Progenitor cell of endocrine pancreas (in vitro differentiated cells): ENCODE data around the gene HIRA. TPM values are rescaled to one million over a fixed set of nuclear protein-coding genes. Genes with fewer than 3 reads are reported as not detected.

Experiments
- DNase-seq: peaks from one replicate; pipeline ENCODE4 v3.0.0; 2021; ENCODE audit warnings: low spot score; ENCODE audit not compliant: unreplicated experiment
- H3K27ac Mint-ChIP-seq: 2 replicates; pipeline ENCODE4 v1.8.0; 2021; ENCODE audit warnings: mild to moderate bottlenecking, moderate library complexity, mixed read lengths
- H3K27me3 Mint-ChIP-seq: 2 replicates; pipeline ENCODE4 v1.8.0; 2021; ENCODE audit warnings: mixed read lengths
- H3K36me3 Mint-ChIP-seq: 2 replicates; pipeline ENCODE4 v1.8.0; 2022; ENCODE audit warnings: mixed read lengths; ENCODE audit not compliant: insufficient read depth
- H3K4me1 Mint-ChIP-seq: 2 replicates; pipeline ENCODE4 v1.8.0; 2021; ENCODE audit warnings: low read depth, mixed read lengths
- H3K4me3 Mint-ChIP-seq: 2 replicates; pipeline ENCODE4 v1.8.0; 2021; ENCODE audit warnings: low read depth, mild to moderate bottlenecking, moderate library complexity, mixed read lengths
- H3K9me3 Mint-ChIP-seq: 2 replicates; pipeline ENCODE4 v1.8.0; 2021; ENCODE audit warnings: low read depth, mixed read lengths
- total RNA-seq: library from RNA; stranded (reverse); gene quantifications from 2 replicates; pipeline ENCODE4 v1.2.1, GENCODE V29; 2021
- TF ChIP-seq, protein P1 (sequence below): fragments of 200-600 bp; sonication (generic); IDR thresholded peaks from one replicate; pipeline ENCODE4 v1.5.0; 2021; ENCODE audit warnings: antibody characterized with exemption, mild to moderate bottlenecking; ENCODE audit not compliant: unreplicated experiment

HIRA gene
- total RNA-seq, 1 donor from 2014 or later: 45.3 TPM

DNA sequence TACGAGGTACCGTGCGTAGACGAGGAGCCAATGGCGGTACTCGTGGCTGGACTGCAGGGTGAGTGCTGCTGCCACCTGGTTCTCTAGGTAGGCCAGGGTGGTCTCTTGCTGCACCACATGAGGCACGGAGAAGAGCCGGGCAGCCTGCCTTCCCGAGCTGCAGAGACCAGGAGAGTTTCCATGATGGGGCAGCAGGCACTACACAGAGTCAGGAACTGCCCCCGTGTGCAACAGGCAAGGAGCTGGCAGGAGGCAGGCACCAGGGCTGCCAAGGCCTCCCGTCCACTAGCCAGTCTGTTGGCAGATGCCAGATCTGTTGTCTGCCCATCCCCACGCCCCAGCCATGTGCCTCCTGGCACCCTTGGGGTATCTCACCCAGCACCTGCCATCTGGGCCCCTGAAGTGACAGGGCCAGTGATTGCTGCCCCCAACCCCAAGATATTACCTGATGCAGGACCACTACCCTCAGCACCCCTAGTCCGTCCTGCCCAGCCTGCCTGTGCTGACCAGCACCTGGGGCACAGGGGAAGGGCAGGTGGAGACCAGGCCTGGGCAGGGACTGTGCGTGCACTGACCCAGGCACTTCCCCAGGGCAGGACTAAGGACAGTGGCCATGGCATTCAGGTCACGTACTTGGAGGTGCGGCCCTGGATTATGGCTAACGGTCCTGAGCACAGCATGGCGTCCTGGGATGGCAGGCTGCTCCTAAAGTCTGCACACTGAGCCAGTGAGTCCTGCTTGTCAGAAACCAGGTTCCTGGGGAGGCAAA is 78.0 kb downstream of the HIRA start:
- no peak for DNase-seq
- H3K27ac Mint-ChIP-seq: no peak overlapping the region
- no peaks in the 10 kb centered on the region for H3K4me1 Mint-ChIP-seq
- peaks cover 33% of the 10 kb centered on the region for H3K36me3 Mint-ChIP-seq
- H3K9me3 Mint-ChIP-seq: no peaks in the 10 kb centered on the region
- H3K27me3 Mint-ChIP-seq: no peaks in the 10 kb centered on the region
- no peak overlapping the region for H3K4me3 Mint-ChIP-seq
- TF ChIP-seq, protein P1, sequence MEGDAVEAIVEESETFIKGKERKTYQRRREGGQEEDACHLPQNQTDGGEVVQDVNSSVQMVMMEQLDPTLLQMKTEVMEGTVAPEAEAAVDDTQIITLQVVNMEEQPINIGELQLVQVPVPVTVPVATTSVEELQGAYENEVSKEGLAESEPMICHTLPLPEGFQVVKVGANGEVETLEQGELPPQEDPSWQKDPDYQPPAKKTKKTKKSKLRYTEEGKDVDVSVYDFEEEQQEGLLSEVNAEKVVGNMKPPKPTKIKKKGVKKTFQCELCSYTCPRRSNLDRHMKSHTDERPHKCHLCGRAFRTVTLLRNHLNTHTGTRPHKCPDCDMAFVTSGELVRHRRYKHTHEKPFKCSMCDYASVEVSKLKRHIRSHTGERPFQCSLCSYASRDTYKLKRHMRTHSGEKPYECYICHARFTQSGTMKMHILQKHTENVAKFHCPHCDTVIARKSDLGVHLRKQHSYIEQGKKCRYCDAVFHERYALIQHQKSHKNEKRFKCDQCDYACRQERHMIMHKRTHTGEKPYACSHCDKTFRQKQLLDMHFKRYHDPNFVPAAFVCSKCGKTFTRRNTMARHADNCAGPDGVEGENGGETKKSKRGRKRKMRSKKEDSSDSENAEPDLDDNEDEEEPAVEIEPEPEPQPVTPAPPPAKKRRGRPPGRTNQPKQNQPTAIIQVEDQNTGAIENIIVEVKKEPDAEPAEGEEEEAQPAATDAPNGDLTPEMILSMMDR: no peak

DNA sequence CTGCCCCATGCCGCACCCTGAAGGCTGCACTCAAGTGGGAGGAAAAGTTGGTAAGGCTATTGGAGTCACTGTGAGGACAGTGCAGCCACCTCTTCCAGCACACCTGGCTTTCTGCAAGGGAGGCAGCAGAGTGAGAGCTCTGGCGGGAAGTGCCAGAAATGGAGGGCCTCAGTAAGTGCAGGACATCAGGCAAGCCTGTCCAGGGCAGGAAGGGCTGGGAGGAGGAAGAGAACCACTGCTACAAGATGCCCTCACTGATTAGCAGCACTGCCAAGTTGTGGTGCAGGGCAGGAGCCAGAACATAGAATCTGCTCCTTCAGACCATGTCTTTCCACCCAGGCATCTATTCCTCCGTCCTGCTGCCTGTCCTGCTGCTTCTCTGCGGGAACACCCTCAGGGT is 78.8 kb downstream of the HIRA start:
- Mint-ChIP-seq H3K4me1 (no peaks in the 10 kb centered on the region), H3K27ac (no peak overlapping the region), H3K36me3 (peaks cover 35% of the 10 kb centered on the region), H3K27me3 (no peaks in the 10 kb centered on the region), H3K4me3 (no peak overlapping the region), H3K9me3 (no peaks in the 10 kb centered on the region)
- TF ChIP-seq, protein P1: no peak
- no peak for DNase-seq

DNA sequence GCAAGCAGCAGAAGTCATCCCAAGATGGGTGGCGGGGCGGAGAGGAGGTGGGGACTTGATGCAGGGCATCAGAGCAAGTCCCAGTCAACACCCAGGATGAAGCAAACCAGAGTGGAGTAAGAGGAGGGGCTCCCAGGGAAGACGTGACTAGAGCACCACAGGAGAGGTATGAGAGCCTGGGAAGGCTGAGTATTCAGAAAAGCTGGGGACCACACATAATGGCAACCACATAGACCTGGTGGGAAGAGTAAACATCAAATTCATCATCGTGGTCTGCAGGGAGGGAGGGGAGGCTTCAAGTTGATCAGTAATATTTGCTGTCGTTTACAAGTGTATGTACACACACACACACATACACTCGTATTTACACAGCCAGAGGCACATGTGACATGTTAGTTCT is 79.3 kb downstream of the HIRA start:
- Mint-ChIP-seq H3K9me3 (no peaks in the 10 kb centered on the region), H3K36me3 (peaks cover 38% of the 10 kb centered on the region), H3K27ac (no peak overlapping the region), H3K4me1 (no peaks in the 10 kb centered on the region), H3K27me3 (no peaks in the 10 kb centered on the region), H3K4me3 (no peak overlapping the region)
- TF ChIP-seq, protein P1: no peak
- no peak for DNase-seq

DNA sequence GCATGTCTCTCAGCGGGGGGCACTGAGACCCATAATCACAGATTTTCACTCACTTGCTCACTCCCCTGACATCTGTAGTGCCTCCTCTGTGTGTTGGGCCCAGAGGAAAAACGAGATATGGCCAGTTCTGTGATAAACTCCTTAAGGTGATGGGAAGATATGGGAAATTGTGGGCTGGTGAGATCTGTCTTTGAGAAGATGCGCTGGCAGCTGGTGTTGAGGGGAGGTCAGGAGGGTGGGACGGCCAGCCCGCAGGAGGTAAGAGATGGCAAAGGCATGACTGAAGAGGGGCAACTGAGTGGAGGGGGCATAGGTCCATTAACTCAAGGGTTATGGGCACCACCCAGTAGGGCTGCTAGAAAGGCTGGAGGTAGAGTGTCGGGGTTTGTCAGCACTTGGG is 79.9 kb downstream of the HIRA start:
- no peak overlapping the region for H3K27ac Mint-ChIP-seq
- H3K27me3 Mint-ChIP-seq: no peaks in the 10 kb centered on the region
- H3K9me3 Mint-ChIP-seq: no peaks in the 10 kb centered on the region
- TF ChIP-seq, protein P1: no peak
- no peak for DNase-seq
- no peaks in the 10 kb centered on the region for H3K4me1 Mint-ChIP-seq
- H3K36me3 Mint-ChIP-seq: peaks cover 41% of the 10 kb centered on the region
- H3K4me3 Mint-ChIP-seq: no peak overlapping the region

DNA sequence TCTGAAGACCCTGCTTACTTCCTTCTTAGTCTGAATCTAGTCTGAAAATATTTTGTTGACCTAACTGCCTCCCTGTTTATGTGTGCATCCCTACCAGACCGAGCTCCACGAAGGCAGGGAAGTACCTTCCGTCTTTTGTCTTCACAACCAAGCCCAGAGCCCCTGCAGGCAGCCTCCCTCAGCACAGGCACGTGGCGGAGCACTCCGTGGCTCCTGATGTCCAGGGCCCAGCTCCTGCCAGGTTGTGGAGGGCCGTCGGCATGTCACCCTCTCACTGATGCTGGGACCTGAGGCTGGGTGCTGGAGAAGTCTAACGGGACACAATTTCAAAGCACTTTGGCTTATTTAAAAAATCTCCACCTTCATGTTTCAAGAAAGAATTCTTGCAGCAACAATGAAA is 80.6 kb downstream of the HIRA start:
- Mint-ChIP-seq H3K27ac (no peak overlapping the region), H3K4me1 (no peaks in the 10 kb centered on the region), H3K36me3 (peaks cover 48% of the 10 kb centered on the region), H3K27me3 (no peaks in the 10 kb centered on the region), H3K4me3 (no peak overlapping the region), H3K9me3 (no peaks in the 10 kb centered on the region)
- no peak for DNase-seq
- TF ChIP-seq, protein P1: no peak
